Measurements from ENCODE around the gene TSPAN5. TPM values are rescaled to one million over a fixed set of nuclear protein-coding genes. Genes with fewer than 3 reads are reported as not detected.

Gene TSPAN5
- total RNA-seq, 1 donor from 2014 or later, result 14.7 TPM

DNA sequence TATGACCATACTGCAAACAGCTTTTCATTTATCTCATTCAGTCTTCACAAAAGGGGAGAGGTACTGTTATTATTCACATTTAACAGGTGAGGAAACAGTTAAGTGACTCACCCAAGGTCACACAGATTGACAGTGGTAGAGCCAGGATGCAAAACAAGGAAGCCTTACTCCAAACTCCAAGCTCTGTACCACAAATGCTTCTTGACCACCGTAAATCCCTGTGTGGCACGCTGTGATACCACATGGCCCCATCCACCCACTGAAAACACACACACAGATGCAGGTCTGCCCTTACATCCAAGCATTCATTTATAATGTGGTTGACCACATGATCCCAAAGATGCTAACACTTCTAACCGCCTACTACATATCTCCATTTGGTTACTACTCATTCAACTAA lies 129.5 kb downstream of the TSPAN5 start:
- no peaks in the 10 kb centered on the region for H3K27me3 Mint-ChIP-seq (ENCODE audit: low read depth)
- H3K9me3 Mint-ChIP-seq, result peaks cover 5% of the 10 kb centered on the region
- TF ChIP-seq, protein P1, sequence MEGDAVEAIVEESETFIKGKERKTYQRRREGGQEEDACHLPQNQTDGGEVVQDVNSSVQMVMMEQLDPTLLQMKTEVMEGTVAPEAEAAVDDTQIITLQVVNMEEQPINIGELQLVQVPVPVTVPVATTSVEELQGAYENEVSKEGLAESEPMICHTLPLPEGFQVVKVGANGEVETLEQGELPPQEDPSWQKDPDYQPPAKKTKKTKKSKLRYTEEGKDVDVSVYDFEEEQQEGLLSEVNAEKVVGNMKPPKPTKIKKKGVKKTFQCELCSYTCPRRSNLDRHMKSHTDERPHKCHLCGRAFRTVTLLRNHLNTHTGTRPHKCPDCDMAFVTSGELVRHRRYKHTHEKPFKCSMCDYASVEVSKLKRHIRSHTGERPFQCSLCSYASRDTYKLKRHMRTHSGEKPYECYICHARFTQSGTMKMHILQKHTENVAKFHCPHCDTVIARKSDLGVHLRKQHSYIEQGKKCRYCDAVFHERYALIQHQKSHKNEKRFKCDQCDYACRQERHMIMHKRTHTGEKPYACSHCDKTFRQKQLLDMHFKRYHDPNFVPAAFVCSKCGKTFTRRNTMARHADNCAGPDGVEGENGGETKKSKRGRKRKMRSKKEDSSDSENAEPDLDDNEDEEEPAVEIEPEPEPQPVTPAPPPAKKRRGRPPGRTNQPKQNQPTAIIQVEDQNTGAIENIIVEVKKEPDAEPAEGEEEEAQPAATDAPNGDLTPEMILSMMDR (IDR thresholded peaks at IDR 0.05; ENCODE audit: unreplicated experiment), result no peak
- H3K4me3 Mint-ChIP-seq, result no peak overlapping the region
- H3K27ac Mint-ChIP-seq, result no peak overlapping the region
- peaks cover 19% of the 10 kb centered on the region for H3K4me1 Mint-ChIP-seq
- H3K36me3 Mint-ChIP-seq, result no peaks in the 10 kb centered on the region
- DNase-seq (ENCODE audit: low spot score in 2 of 2, unreplicated experiment in 2 of 2), result no peak

DNA sequence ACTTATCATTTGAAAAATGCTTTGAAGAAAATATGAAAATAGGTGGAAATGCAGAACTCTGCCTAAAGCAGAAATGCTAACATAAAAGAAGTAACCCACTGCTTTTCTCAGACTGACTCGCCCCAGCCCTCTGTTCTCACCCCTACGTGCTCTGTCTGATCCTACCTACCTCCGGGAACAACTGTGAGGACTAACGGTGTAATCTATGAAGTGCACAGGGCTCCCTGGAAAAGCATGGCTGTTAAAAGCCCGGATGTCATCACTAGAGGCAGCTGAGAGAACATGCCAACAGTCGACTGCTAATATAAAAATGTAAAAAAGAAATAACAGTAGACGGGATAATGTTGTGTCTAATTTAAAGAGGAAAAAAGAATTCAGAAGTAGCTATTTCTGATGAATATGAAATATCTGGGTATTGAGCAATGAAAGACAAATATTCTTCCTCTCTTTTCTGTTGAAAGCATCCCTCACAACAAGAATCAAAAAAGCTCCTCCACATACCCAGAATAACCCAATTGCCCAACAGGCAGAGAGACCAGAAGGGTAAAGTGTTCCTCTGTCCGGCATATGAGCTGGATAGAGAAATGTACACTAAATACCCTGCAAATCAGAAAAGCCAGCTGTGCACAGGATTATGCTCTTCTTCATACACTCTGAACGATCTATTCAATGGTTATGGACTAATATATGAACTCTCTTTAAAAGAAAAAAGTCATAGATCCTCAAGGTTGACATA lies 130.7 kb downstream of the TSPAN5 start:
- Mint-ChIP-seq H3K9me3 (peaks cover 5% of the 10 kb centered on the region), H3K4me1 (peaks cover 24% of the 10 kb centered on the region), H3K27me3 (ENCODE audit: low read depth) (no peaks in the 10 kb centered on the region), H3K36me3 (no peaks in the 10 kb centered on the region), H3K4me3 (no peak overlapping the region), H3K27ac (peak overlapping the region; percentile 62)
- TF ChIP-seq, protein P1 (IDR thresholded peaks at IDR 0.05; ENCODE audit: unreplicated experiment), result no peak
- DNase-seq (ENCODE audit: low spot score in 2 of 2, unreplicated experiment in 2 of 2), result no peak

DNA sequence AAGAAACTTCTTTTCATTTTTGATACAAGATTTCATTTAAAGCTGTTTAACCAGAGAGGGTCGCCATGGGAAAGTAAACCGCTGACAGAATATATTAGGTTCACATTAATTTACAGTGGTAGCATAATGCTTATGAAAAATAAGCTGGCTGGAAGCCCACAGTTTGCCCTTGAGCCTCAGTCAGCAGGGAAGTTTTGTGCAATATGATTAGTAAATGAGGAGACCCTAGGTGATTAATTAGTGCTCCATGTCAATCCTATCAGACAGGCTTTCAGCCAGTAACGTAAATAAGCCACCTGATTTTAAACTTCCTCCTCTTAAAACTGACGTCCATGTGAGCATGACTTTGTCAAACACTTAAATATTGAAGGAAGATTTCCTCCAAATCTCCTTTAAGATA lies 134.2 kb downstream of the TSPAN5 start:
- no peak overlapping the region for H3K27ac Mint-ChIP-seq
- TF ChIP-seq, protein P1 (IDR thresholded peaks at IDR 0.05; ENCODE audit: unreplicated experiment), result no peak
- H3K4me1 Mint-ChIP-seq, result peaks cover 45% of the 10 kb centered on the region
- H3K4me3 Mint-ChIP-seq, result no peak overlapping the region
- no peaks in the 10 kb centered on the region for H3K36me3 Mint-ChIP-seq
- no peaks in the 10 kb centered on the region for H3K27me3 Mint-ChIP-seq (ENCODE audit: low read depth)
- no peaks in the 10 kb centered on the region for H3K9me3 Mint-ChIP-seq
- no peak for DNase-seq (ENCODE audit: low spot score in 2 of 2, unreplicated experiment in 2 of 2)

DNA sequence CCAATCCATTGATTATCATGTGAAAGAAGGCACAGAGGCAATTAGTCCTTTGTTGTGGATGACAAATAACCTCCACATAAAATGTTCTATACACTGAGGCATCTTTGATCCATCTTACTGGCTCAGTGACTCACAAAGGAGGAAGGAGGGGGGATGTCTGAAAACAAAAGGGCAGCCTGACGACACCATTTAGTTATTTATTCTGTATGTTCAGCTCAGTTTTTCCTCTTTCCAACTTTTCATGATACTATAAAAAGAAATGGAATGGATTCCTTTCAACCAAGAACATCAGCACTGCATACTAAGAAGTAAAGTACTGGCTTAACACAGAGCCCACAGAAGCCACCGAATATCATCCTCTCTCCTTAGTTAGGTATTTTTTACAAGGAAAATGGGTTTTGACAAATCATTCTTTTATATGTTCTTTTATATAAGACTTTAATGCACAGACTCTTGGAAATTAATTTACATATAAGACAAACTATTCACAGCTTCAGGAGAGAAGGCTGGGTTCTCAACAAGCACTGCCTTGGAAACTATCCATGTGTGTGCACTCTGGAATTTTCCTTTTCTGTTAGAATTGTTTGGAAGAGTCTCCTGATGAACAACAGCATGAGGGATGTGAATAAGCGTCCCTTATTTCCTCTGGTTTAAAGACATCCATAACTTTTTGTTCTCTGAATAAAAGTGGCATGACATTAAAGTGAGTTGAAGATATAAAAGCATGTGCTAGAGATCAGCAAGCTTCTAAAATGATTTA lies 135.6 kb downstream of the TSPAN5 start:
- DNase-seq (ENCODE audit: low spot score in 2 of 2, unreplicated experiment in 2 of 2), result no peak
- peaks cover 52% of the 10 kb centered on the region for H3K4me1 Mint-ChIP-seq
- TF ChIP-seq, protein P1 (IDR thresholded peaks at IDR 0.05; ENCODE audit: unreplicated experiment), result no peak
- H3K4me3 Mint-ChIP-seq, result no peak overlapping the region
- peak overlapping the region; percentile 53 for H3K27ac Mint-ChIP-seq
- no peaks in the 10 kb centered on the region for H3K27me3 Mint-ChIP-seq (ENCODE audit: low read depth)
- no peaks in the 10 kb centered on the region for H3K9me3 Mint-ChIP-seq
- no peaks in the 10 kb centered on the region for H3K36me3 Mint-ChIP-seq

DNA sequence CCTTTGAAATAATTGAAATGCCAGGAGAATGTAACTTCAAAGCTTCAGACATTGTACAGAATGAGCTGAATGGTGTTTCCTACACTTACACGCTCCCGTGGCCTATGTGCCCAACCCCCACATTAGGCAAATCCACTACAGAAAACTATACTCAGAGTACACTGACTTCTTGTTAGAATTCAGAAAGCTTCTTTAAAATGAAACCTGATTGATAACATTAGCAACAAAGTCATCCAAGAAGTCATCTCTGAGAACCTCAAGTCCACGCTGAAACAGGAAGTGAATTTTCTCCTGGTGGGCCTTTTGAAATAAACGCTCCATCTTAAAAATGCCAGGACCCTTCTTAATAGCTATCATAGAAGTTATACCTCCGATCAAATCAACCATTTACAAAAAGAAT lies 136.3 kb downstream of the TSPAN5 start:
- TF ChIP-seq, protein P1 (IDR thresholded peaks at IDR 0.05; ENCODE audit: unreplicated experiment), result no peak
- Mint-ChIP-seq H3K4me1 (peaks cover 51% of the 10 kb centered on the region), H3K9me3 (no peaks in the 10 kb centered on the region), H3K4me3 (no peak overlapping the region), H3K27me3 (ENCODE audit: low read depth) (no peaks in the 10 kb centered on the region), H3K36me3 (no peaks in the 10 kb centered on the region), H3K27ac (peak overlapping the region; percentile 53)
- DNase-seq (ENCODE audit: low spot score in 2 of 2, unreplicated experiment in 2 of 2), result no peak

All from mesothelial cell of epicardium (in vitro differentiated cells).